ENCODE measurements around the gene TOMM34. TPM values are rescaled to one million over a fixed set of nuclear protein-coding genes. Genes with fewer than 3 reads are reported as not detected.

The TOMM34 gene
- total RNA-seq, result 10 to 100 TPM; 18.4 to 26.0 (median 23.0) TPM

GRCh38 chr20:44960103-44960852 is at the start of gene TOMM34:
Gene TOMM34 (minus strand): TSS chr20:44960397. CDS start chr20:44960333, 64 bp downstream.
- peaks cover 2 to 8% of the 10 kb centered on the region in 2 donors for H3K36me3 ChIP-seq
- peak; percentile 97 for DNase-seq
- peak within 1 kb of the TSS in 2 of 3 donors; percentile 25 to 59 for H3K27ac ChIP-seq
- H3K9me3 ChIP-seq, result no peaks in the 10 kb centered on the region
- intact Hi-C loops (cut with DNase I), result no loop called here
- no peaks in the 10 kb centered on the region for H3K27me3 ChIP-seq
- 0 to 2% methylated on average over 35 to 47 of the region's 60 CpGs for WGBS, 2 donors
- peaks cover 7 to 10% of the 10 kb centered on the region in 2 donors for H3K4me1 ChIP-seq
- H3K4me3 ChIP-seq (replicated peaks in 1 of 3), result peak within 1 kb of the TSS; percentile 34 to 82 (median 74)
- peak; percentile 9 to 93 for TF ChIP-seq POLR2A (IDR thresholded peaks at IDR 0.05)
- peak in 1 of 6 experiments; percentile 10 for TF ChIP-seq CTCF (IDR thresholded peaks at IDR 0.05)

GRCh38 chr20:45008521-45009049 is 48.4 kb upstream of the TOMM34 start:
- H3K27ac ChIP-seq, result no peak overlapping the region
- no peaks in the 10 kb centered on the region for H3K4me1 ChIP-seq
- intact Hi-C loops (cut with DNase I), result no loop called here
- H3K36me3 ChIP-seq, result peaks cover 8 to 10% of the 10 kb centered on the region in 2 donors
- no peak for TF ChIP-seq CTCF (IDR thresholded peaks at IDR 0.05)
- no peak for TF ChIP-seq POLR2A (IDR thresholded peaks at IDR 0.05)
- H3K4me3 ChIP-seq (replicated peaks in 1 of 3), result no peak overlapping the region
- H3K27me3 ChIP-seq, result no peaks in the 10 kb centered on the region
- DNase-seq, result no peak
- H3K9me3 ChIP-seq, result no peaks in the 10 kb centered on the region

- WGBS, 2 donors, result 96 to 97% methylated on average over 5 of the region's 5 CpGs
- TF ChIP-seq POLR2A (IDR thresholded peaks at IDR 0.05) (no peak), CTCF (IDR thresholded peaks at IDR 0.05) (no peak)
- no peak for DNase-seq
Measured at GRCh38 chr20:44997668-44998067, 37.5 kb upstream of the TOMM34 start.

GRCh38 chr20:44997171-44997570 is 37.0 kb upstream of the TOMM34 start:
- 95 to 99% methylated on average over 6 of the region's 6 CpGs for WGBS, 2 donors
- H3K36me3 ChIP-seq, result peaks cover 14 to 28% of the 10 kb centered on the region in 2 donors
- H3K4me1 ChIP-seq, result peaks cover 5 to 7% of the 10 kb centered on the region in 2 donors
- intact Hi-C loops (cut with DNase I), result no loop called here
- no peaks in the 10 kb centered on the region for H3K27me3 ChIP-seq
- no peak for DNase-seq
- TF ChIP-seq POLR2A (IDR thresholded peaks at IDR 0.05) (no peak), CTCF (IDR thresholded peaks at IDR 0.05) (no peak)
- H3K9me3 ChIP-seq, result no peaks in the 10 kb centered on the region
- H3K4me3 ChIP-seq (replicated peaks in 1 of 3), result no peak overlapping the region
- H3K27ac ChIP-seq, result no peak overlapping the region

More at GRCh38 chr20:44997668-44998067, 37.5 kb upstream of the TOMM34 start:
- H3K36me3 ChIP-seq, result peaks cover 14 to 28% of the 10 kb centered on the region in 2 donors
- no peak overlapping the region for H3K27ac ChIP-seq
- intact Hi-C loops (cut with DNase I), result no loop called here
- peaks cover 5 to 7% of the 10 kb centered on the region in 2 donors for H3K4me1 ChIP-seq
- H3K27me3 ChIP-seq, result no peaks in the 10 kb centered on the region
- no peaks in the 10 kb centered on the region for H3K9me3 ChIP-seq
- no peak overlapping the region for H3K4me3 ChIP-seq (replicated peaks in 1 of 3)

GRCh38 chr20:44993343-44993742 is 33.1 kb upstream of the TOMM34 start:
- Histone ChIP-seq H3K36me3 (peaks cover 8 to 11% of the 10 kb centered on the region in 2 donors), H3K4me3 (replicated peaks in 1 of 3) (no peak overlapping the region), H3K4me1 (peaks cover 12 to 23% of the 10 kb centered on the region in 2 donors), H3K27me3 (no peaks in the 10 kb centered on the region), H3K9me3 (no peaks in the 10 kb centered on the region), H3K27ac (peak overlapping the region in 1 of 3 donors; percentile 16)
- intact Hi-C loops (cut with DNase I), result no loop called here
- DNase-seq, result no peak
- no peak for TF ChIP-seq CTCF (IDR thresholded peaks at IDR 0.05)
- no peak for TF ChIP-seq POLR2A (IDR thresholded peaks at IDR 0.05)
- 79 to 82% methylated on average over 3 of the region's 3 CpGs for WGBS, 2 donors
